Activated CD8-positive, alpha-beta memory T cell treated with anti-CD3 and anti-CD28 coated beads, Interleukin-2, amount 50 U/mL, for 1 hour (primary cell): Measurements from ENCODE around the gene ZBED1.
"Not testable (repeated sequence)": the region's sequence is repeated elsewhere in the genome, so short reads cannot be mapped to it uniquely, and the experiment has no call there.

ENCODE experiments used
- DNase-seq: peaks from one replicate; pipeline ENCODE4 v3.0.0-alpha.2; 2020; ENCODE audit errors: extremely low read depth

Gene ZBED1

DNA sequence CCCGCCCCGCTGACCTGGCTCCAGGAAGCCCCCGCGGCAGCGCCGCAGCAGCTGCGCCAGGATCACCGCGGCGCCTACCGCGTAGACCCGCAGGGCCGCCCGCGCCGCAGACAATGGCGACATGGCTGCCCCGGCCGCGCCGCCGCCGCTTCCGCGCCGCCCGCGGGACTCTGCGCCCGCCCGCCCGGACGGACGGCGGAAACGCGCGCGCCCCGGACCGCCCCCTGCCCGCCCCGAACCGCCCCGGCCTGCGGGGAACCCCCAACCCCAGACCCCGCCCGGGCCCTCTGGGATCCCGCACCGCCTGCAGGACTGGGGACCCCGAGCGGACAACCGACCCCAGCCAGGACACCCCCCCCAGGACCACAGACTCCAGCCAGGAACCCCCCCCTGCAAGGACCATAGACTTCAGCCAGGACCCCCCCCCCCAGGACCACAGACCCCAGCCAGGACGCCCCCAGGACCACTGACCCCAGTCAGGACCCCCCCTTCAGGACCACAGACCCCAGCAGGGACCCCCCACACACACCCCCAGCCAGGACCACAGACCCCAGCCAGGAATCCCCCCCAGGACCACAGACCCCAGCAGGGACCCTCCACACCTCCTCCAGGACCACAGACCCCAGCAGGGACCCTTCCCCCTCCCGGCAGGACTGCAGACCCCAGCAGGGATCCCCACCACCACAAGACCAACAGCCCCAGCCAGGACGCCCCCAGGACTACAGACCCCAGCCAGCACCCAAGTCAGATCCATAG, at the start of gene ZBED1, which contains the start of gene DHRSX:
TSS of gene ZBED1 (minus strand) at position 174 of the 756 bp plus-strand sequence. CDS start 10,257 bp downstream, outside the sequence.
TSS of gene DHRSX (minus strand) at position 174 of the 756 bp plus-strand sequence. CDS start at position 123, 51 bp downstream.
- no peak for DNase-seq

DNA sequence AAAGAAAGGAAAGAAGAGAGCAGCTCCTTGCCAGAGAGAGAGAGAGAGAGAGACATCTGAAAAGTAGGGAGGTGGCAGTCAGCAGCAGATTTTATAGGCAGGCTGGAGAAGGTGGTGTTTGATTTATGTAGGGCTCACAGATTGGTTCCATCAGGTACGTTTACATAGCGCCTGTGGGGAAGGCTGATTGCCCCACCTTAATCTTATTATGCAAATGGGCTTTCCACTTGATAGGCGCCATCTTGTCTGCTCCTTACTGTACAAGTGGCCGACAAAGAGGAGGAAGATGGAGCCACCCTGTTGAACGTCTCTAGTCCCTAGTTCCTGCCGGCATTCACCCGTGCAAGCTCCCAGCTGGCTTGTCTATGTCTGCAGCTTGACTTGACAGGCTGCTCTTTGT, 49.1 kb upstream of the ZBED1 start:
- DNase-seq = no peak

DNA sequence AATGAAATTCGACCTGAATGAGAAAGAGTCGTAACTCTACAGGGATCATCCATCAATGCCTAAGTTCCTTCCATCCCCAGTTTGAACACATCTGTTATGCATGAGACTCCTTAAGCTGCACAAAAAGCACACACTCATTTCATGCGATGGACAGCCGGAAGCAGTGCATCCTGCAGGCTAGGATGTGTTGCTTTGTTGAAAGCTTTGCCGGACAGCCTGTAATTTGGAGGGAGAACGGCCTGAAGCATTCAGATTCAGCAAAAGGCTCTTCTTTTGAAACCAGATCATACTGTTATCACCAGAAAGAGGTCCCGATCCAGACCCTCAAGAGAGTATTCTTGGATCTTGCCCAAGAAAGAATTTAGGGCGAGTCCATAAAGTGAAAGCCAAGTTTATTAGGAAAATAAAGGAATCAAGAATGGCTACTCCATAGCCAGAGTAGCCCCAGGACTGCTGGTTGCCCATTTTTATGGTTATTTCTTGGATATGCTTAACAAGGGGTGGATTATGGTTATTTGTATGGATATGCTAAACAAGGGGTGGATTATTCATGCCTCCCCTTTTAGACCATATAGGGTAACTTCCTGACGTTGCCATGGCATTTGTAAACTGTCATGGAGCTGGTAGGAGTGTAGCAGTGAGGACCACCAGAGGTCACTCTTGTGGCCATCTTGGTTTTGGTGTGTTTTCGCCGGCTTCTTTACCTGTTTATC, 48.1 kb upstream of the ZBED1 start:
- no peak for DNase-seq

DNA sequence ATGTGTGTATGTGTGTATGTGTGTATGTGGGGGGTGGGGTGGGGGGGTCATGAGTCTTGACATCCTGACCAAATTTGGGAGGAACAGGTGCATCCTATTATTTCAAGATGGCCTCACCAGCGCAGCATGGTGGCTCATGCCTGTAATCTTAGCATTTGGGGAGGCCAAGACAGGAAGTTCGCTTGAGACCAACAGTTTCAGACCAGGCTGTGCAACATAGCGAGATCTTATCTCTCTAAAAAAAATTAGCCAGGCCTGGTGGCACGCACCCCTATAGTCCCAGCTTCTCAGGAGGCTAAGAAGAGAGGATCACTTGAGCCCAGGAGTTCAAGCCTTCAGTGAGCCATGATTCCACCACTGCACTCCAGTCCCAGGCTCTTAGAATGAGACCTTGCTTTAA, 47.0 kb upstream of the ZBED1 start:
- no peak for DNase-seq

DNA sequence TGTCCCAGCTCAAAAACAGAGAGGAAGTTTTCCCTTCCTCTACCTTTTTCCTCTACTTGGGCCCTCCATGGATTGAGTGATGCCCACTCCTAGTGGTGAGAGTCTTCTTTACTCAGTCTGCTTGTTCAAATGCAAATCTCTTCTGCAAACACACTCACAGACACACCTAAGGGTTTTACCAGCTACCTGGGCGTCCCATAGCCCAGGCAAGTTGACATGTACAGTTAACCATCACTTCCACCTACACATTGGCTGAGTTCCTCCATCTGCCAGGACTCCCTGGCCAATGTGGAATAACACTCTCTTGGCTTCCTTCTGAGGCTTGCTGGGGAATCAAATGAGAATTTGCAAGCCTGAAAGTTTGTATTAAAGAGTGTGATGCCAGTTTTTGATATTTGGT, 45.7 kb upstream of the ZBED1 start:
- no peak for DNase-seq

DNA sequence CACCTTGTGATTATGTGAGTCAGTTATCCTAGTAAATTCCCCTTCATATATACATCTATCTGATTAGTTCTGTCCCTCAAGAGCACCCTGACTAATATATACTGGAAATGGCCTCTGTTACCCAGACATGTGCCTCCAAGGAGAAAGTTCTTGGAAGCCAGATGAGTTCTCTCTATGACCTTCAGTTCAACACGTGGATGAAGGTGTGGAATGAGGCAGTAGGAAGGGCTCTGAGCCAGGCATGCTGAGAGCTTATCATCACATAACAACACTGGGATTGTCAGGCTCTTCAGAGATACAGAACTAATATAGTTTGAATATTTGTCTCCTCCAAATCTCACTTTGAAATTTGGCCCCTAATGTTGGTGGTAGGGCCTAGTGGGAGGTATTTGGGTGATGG, 44.4 kb upstream of the ZBED1 start:
- no peak for DNase-seq

DNA sequence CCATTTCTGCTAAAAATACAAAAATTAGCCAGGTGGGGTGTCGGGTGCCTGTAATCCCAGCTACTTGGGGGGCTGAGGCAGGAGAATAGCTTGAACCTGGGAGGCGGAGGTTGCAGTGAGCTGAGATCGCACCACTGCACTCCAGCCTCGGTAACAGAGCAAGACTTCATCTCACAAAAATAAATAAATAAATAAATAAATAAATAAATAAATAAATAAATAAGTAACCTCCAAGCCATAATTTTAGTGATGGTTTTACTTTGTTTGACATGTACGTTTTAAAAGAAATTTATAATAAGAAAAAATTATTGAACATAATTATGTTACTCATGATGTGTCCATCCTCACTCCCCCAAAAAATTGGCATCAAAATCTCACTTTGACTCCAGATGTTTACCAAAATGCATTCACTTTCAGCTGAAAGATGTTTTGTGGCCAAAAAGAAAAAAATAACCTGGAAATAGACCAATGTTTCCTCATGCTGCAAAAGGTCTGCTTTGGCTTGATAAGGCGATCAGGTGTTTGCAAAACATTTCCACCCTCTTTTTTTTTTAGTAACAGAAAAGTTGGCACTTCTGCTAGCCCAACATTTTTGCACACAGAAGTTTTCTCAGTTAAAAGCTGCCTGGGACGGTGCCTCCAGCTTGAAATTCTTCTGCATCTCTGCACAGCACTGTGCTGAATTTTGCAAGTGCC, 42.2 kb upstream of the ZBED1 start:
- no peak for DNase-seq

DNA sequence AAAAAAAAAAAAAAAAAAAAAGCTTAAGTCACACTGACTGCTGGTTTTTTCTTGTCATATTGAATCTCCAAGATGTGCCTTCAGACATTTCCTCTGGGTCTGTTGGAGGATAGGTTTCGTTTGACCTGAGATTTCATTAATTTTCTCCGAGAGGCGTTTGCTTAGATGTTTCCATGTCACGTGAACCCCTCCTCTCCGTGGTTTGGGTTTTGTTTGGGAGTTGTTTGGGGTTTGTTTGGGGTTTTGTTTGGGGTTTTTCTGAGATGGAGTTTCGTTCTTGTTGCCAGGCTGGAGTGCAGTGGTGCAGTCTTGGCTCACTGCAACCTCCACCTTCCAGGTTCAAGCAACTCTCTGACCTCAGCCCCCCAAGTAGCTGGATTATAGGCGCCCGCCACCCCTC, 40.8 kb upstream of the ZBED1 start:
- DNase-seq = no peak

DNA sequence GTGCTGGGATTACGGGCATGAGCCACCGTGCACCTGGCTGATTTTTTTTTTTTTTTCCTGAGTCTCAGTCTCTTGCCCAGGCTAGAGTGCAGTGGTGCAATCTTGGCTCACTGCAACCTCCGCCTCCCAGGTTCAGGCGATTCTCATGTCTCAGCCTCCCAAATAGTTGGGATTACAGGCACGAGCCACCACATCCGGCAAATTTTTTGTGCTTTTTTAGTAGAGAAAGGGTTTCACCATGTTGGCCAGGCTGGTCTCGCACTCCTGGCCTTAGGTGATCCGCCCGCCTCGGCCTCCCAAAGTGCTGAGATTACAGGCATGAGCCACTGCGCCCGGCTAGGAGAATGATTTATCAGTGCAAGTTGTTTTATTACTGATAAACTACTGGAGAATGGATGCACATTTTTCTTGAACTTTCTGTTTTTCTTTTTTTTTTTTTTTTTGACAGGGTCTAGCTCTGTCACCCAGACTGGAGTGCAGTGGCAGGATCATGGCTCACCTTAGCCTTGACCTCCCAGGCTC, 39.7 kb upstream of the ZBED1 start:
- DNase-seq = no peak

DNA sequence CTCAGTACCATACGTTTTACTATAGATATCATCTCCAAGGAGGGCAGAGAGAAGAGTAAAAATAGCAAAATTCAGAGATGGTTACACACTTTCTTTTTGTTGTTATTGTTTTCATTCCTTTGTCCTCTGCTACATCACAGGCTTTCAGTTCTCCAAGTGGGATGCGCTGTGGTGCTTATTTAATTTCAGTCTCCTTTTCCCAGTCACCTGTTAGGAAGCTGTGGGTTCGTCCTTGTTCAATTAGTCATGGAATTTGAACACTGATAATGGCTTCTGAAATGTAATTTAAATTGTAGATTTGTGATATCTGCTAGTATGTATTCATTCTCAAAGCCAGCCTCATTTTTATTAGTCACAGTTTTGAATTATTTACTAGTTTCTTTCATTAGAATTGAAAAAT, 38.8 kb upstream of the ZBED1 start:
- DNase-seq = no peak

DNA sequence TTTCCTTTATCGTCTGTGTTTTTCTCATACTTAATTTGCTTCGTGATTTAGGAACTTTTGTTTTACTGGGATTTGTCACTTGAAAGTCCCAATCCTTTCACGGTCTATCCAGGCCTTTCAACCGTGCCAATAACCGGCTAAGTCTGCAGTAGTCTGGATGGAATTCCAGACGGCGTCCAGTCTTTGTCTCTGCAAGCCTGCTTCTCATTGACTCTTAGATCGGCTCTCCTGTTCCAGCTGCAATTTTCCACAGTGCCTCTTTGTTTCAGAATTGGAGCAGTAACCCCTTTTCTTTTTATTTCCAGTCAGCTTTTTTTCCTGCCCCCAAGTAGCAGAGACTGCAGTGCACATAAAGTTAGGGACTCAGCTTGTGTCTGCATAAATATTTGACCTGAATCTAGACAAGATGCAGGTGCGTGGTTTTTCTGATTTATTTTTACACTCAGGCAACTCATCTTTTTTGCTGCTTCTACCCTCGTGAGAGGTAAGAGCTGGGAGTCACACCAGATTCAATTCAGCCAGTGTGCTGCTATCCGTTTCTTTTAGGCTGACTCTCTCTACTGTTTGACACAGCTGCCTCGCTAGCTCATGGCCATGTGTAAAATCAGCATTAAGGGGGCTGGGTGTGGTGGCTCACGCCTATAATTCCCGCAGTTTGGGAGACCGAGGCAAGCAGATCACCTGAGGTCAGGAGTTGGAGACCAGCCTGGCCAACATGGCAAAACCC, 37.4 kb upstream of the ZBED1 start:
- DNase-seq = no peak

DNA sequence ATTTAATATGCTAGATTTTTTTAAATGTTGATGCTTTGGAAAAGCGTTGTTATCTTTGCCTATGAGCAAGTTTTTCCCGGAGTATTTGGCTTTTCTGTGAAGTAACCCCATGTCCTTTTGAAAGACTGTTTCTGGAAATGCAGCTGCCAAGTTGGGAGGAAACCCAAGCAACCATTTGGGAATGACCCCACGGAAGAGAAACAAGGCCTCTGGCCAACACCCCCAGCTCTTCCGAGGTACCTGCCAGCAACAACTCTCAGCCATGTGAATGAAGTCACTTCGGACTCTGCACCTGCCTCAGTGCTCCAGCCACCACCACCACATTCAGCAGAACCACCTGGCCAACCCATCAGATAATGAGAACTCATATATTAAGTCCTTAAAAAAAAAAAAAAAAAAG, 36.2 kb upstream of the ZBED1 start:
- DNase-seq = no peak

DNA sequence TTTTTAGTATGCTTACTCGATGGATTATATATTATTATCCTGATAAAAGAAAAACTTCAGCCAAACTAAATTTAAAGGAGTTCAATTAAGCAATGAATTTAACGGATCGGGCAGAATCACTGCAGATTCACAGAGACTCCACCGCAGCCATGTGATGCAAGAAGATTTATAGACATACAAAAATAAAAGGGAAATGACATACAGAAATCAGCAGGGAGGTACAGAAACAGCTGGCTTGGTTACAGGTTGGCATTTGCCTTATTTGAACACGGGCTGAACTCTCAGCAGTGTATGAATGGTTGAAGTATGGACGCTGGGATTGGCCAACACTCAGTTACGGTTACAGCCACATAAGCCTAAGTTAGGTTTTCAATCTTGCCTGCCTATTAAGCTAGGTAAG, 35.4 kb upstream of the ZBED1 start:
- no peak for DNase-seq

DNA sequence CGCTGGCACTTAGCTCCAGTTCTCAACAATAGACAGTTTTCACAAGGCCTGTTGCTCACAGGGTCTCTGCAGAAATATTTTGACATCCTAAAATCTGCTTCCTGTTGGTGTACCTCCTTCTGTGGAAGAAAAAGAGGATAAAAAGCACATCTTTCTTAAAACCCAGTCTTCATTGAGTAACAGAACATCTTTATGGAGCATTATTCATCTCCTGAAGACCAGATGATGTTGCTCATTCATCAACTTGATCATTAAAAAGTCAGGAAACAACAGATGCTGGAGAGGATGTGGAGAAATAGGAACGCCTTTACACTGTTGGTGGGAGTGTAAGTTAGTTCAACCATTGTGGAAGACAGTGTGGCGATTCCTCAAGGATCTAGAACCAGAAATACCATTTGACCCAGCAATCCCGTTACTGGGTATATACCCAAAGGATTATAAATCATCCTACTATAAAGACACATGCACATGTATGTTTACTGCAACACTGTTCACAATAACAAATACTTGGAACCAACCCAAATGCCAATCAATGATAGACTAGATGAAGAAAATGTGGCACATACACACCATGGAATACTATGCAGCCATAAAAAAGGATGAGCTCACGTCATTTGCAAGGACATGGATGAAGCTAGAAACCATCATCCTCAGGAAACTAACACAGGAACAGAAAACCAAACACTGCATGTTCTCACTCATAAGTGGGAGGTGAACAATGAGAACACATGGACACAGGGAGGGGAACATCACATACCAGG, 33.7 kb upstream of the ZBED1 start:
- DNase-seq = not testable (repeated sequence)

DNA sequence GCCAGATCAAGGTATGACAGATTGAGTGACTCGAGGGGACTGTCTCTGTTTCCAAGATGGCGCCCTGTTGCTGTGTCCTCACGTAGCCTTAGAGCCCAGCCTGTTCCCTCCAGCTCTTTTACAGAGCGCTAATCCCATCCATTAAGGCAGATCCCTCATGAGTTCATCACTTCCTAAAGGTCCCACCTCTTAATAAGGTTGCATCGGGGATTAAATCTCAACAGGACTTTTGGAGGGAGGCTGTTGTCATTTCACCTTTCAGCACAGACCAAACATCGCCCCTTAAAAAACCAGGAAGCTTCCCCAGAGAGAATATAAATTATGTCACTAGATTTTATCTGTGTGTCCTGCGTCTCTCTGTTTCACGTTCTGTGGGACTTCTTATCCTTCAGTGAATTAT, 32.6 kb upstream of the ZBED1 start:
- no peak for DNase-seq

DNA sequence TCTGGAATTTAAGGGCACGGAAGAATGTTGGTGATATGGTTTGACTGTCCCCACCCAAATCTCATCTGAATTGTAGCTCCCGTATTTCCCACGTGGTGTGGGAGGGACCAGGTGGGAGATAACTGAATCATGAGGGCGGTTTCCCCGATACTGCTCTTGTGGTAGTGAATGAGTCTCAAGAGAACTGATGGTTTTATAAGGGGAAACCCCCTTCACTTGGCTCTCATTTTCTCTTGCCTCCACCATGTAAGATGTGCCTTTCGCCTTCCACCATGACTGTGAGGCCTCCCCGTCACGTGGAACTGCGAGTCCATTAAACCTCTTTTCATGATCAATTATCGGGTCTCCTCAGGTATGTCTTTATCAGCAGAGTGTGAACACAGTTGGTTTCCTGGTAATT, 25.6 kb upstream of the ZBED1 start:
- no peak for DNase-seq

DNA sequence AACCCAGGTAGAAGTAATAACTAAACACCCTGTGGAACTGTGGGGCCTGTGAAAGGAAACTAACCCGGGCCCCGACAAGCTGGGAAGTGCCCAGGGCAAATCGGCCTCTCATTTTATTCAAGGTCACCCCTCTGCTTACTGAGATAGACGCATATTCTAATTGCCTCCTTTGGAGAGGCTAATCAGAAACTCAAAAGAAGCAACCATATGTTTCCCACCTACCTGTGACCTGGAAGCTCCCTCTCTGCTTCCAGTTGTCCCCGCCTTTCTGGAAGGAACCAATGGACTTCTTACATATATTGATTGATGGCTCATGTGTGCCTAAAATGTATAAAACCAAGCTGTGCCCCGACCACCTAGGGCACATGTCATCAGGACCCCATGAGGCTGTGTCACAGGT, 23.1 kb upstream of the ZBED1 start:
- no peak for DNase-seq

DNA sequence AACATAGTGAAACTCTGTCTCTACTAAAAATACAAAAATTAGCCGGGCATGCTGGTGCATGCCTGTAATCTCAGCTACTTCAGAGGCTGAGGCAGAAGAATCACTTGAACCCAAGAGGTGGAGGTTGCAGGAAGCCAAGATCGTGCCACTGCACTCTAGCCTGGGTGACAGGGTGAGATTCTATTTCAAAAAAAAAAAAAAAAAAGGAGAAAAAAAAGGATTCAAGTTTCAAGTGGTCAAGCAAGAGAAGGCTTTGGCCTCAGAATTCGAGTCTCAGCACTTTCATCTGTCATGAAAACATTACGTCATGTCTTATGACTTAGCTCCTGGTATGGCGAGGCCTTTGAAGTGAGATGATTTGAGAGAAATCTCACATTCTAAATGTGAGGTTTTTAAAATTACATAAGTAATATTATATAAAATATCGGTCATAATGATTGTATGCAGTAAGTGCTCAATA, 21.2 kb upstream of the ZBED1 start:
- no peak for DNase-seq

DNA sequence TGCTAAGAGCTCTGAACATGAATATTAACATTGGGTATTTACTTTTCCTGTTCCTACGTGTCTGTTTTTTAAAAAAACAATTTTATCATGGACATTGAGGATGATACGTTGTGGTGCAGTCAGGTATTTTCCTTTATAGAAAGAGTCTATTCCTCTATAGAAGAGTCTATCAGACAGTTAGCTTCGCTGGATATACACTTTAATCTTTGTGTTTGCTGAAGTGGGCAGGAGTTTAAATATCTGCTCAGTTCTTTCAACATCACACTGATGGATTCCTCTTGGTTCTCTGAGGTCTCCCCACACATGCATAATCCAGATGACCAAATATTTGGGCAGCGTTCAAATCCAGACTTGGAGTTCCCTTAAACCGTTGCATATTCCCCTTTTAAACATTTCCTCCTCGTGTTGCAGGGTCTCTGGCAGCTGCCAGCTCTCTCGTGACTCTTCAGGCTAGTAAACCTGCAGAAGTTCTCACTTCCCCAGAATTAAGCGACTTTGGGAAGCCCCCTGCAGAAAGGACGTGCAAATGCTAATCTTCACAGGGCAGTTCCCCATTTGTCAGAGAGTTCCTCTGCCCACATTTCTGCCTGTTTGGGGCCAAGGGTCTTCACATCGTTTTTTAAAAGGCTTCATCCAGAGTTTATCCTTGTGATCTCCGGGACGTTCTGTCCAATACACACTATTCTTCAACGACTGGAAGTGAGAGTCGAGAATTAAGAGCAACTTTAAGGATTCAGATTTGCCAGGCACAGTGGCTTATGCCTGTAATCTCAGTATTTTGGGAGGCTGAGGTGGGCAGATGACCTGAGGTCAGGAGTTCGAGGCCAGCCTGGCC, 20.5 kb upstream of the ZBED1 start:
- DNase-seq = no peak

DNA sequence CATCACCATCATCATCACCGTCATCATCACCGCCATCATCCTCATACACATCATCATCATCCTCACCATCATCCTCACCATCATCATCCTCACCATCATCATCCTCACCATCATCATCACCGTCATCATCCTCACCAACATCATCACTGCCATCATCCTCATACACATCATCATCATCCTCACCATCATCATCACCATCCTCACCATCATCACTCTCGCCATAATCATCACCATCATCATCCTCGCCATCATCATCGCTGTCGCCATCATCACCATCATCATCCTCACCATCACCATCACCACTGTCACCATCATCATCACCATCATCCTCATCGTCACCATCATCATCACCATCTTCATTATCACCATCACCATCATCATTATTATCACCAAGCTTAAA, 19.8 kb upstream of the ZBED1 start:
- no peak for DNase-seq
